C4-2B (cell line): ENCODE data around the gene MYLIP.

Source experiments
- H3K27ac ChIP-seq: fragments of 450-650 bp; 2 replicates; pipeline ENCODE4 v1.5.1; 2017
- ZFX ChIP-seq: fragments of 450-650 bp; IDR thresholded peaks from 2 replicates; pipeline ENCODE4 v1.6.1; 2017
- TF ChIP-seq, protein P1 (sequence below): fragments of 450-650 bp; conservative IDR thresholded peaks from 2 replicates; pipeline ENCODE4 v1.5.1; 2017; ENCODE audit warnings: mild to moderate bottlenecking

Gene MYLIP

DNA sequence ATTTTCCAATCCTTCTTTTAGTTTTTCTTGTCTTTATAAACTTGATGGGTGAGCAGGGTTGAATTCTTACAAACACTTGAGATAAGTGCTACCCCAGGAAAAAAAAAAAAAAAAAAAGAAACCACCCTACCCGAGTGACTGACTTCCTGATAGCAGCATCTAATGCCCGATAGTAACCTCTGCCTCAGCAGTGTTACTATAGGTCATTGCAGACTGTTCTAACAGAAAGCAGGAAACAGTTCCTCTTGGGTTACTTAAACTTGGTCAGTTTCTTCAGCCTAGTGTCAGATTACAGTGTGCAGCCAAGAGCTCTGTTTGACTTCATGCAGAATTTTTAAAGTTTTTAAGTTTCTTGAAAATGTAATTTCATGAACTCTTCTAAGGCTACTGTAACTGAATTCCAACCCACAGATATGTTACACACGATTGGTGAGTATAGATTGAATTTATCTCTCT, 2.1 kb downstream of the MYLIP start:
- peak overlapping the region; percentile 99; the same call in 1 of the 2 replicates for H3K27ac ChIP-seq

DNA sequence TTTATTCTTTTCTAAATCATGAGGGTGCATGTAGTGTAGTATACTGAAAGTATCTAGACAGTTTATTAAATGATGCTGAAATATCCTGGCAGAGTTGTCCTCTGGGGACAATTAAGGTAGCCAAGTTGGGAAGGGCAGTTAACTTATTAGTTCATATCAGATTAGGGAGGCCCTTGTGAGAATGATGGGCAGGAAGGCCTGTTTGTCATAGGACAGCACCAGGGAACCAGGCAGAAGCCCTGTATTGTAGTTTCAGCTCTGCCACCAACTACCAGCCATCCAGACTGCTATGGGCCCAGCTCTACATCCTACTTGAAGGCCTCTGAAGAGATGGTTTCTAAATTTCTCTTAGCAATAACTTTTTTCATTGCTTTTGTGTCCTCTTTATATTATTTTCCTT, 4.0 kb downstream of the MYLIP start:
- H3K27ac ChIP-seq = no peak overlapping the region
- TF ChIP-seq, protein P1, sequence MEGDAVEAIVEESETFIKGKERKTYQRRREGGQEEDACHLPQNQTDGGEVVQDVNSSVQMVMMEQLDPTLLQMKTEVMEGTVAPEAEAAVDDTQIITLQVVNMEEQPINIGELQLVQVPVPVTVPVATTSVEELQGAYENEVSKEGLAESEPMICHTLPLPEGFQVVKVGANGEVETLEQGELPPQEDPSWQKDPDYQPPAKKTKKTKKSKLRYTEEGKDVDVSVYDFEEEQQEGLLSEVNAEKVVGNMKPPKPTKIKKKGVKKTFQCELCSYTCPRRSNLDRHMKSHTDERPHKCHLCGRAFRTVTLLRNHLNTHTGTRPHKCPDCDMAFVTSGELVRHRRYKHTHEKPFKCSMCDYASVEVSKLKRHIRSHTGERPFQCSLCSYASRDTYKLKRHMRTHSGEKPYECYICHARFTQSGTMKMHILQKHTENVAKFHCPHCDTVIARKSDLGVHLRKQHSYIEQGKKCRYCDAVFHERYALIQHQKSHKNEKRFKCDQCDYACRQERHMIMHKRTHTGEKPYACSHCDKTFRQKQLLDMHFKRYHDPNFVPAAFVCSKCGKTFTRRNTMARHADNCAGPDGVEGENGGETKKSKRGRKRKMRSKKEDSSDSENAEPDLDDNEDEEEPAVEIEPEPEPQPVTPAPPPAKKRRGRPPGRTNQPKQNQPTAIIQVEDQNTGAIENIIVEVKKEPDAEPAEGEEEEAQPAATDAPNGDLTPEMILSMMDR = no peak
- no peak for TF ChIP-seq ZFX

More for the DNA sequence above, 2.1 kb downstream of the MYLIP start:
- no peak for TF ChIP-seq ZFX
- TF ChIP-seq, protein P1 = no peak

DNA sequence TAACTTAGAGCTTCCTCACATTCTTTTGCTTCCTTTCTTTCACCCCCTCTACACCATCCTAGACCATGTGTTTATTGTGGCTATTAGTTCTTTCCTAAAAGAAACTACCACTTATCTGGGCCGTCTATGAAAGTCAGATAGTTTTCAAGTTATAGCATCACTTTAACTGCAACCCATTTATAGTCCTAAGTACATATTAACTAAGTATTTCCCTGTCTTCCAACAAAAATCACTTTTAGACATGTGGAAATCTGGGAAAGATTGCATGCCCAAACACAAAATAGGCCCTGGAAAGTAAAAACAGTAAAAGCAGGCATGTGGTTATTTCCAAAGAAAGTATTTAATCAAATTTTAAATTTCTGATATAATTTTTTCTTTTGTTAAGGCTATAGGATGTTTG, 5.5 kb downstream of the MYLIP start:
- TF ChIP-seq, protein P1 = no peak
- no peak for TF ChIP-seq ZFX
- no peak overlapping the region for H3K27ac ChIP-seq

DNA sequence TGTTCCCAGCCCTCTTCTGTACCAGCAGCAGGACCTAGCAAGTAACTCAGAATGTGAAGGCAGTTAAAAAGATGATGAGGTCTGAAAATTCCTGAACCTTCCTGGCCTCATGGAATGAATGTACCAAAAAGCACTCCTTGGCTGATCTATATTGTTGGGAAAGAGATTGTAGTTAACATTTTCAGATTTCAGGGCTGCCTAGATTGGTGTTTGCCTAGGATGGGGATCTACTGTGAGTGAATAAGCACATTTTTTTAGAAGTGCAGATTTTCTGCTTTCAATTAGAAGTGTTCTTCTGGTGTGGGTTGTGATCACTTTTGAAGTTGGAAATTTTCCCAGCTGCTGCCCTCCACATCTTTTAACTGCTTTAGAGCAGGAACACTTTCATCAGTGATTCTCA, 6.2 kb downstream of the MYLIP start:
- H3K27ac ChIP-seq = no peak overlapping the region
- no peak for TF ChIP-seq ZFX
- TF ChIP-seq, protein P1 = no peak

DNA sequence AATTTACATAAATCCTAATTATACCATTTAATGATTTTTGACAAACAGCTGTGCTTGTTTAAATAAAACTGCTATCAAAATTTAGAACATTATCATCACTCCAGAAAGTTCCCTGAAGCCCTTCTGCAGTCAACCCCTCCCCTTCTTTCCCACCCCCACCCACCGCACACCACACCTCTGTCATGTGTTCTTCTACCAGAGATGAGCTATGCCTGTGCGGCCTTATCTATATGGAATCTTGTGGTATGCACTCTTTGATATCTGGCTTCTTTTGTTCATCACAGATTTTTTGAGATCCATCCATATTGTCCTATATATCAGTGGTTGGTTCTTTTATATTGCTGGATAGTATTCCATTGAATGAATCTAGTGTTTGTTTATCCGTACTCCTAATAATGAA, 7.2 kb downstream of the MYLIP start:
- H3K27ac ChIP-seq = no peak overlapping the region
- TF ChIP-seq, protein P1 = no peak
- no peak for TF ChIP-seq ZFX

DNA sequence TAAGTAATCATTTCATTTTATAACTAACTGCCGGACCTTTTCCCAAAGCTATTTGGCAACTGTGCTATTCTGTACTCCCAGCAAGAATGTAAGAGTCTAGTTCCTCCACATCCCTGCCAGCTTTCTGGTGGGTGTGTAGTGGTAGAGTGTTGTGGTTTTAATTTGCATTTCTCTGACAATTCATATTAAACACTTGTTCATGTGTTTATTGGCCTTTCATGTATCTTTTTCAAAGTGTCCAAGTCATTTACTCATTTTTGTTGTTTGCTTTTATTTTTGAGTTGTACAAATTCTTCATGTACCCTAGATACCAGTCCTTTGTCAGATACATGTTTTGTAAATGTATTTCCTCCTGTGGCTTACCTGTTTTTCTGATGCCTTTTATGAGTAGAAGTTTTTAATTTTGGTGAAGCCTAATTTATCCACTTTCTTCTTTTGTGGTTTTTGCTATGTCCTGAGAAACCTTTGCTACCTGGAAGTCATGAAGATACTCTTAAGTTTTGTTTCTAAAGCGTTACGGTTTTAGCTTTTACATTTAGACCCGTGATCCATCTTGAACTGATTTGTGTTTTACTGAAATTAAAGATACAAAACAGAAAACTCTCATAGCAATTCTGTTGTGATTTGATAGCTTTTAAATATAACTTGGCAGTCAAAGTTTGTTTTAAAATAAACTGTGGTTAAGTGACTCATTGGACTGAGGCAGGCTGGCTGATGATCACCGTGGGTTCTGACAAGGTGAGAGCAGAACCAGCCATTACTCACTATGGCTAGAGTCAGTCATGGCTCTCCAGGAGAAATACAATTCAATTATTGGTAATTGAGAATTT, 8.0 kb downstream of the MYLIP start:
- H3K27ac ChIP-seq = no peak overlapping the region
- TF ChIP-seq ZFX = no peak
- TF ChIP-seq, protein P1 = no peak

DNA sequence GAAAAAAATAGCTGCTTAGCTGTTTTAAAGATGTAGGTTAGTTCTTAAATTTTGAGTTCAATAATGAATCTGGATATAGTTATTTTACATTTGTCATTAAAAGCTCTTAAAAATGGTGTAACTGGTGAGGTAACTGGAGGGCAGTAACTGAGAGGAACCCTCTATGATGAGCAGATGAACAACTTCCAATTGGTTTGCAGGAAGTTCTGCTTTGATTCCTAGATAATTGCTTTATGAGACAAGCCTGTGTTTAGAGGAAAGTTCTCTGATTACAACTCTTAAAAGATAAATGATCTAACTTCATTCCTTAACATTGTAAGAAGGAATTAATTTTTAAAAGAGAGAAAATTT, 8.5 kb downstream of the MYLIP start:
- H3K27ac ChIP-seq = no peak overlapping the region
- no peak for TF ChIP-seq ZFX
- TF ChIP-seq, protein P1 = no peak
